ENCODE measurements around the gene ZSWIM3.
A peak's percentile ranks its signal among the peaks of the same experiment; 100 is the strongest.
"Not testable (repeated sequence)": the region's sequence is repeated elsewhere in the genome, so short reads cannot be mapped to it uniquely, and the experiment has no call there.

ZSWIM3 gene

GRCh38 chr20:45857114-45857881 is at the start of gene ZSWIM3, which contains the start of gene ACOT8:
Gene ZSWIM3 (plus strand): TSS chr20:45857614. CDS start chr20:45857826, 212 bp downstream.
Gene ACOT8 (minus strand): TSS chr20:45857392. CDS start chr20:45857315, 77 bp downstream.
- peak; percentile 92 for DNase-seq

- no peak for DNase-seq
Measured at GRCh38 chr20:45810191-45810970, 47.0 kb upstream of the ZSWIM3 start.

GRCh38 chr20:45812157-45813005 is 45.0 kb upstream of the ZSWIM3 start, which contains the start of gene UBE2C:
Gene UBE2C (plus strand): TSS chr20:45812644. CDS start chr20:45812696, 52 bp downstream.
- DNase-seq, result peak; percentile 94

- no peak for DNase-seq
Measured at GRCh38 chr20:45813006-45813340, 44.4 kb upstream of the ZSWIM3 start.

GRCh38 chr20:45813489-45813888 is 43.9 kb upstream of the ZSWIM3 start:
- no peak for DNase-seq

GRCh38 chr20:45814314-45814713 is 43.1 kb upstream of the ZSWIM3 start:
- DNase-seq, result no peak

GRCh38 chr20:45816951-45817350 is 40.5 kb upstream of the ZSWIM3 start:
- DNase-seq, result no peak

GRCh38 chr20:45817376-45818194 is 39.8 kb upstream of the ZSWIM3 start:
- DNase-seq, result no peak

- no peak for DNase-seq
Measured at GRCh38 chr20:45818239-45818638, 39.2 kb upstream of the ZSWIM3 start.

GRCh38 chr20:45819466-45819865 is 37.9 kb upstream of the ZSWIM3 start:
- DNase-seq, result no peak

GRCh38 chr20:45821947-45822346 is 35.5 kb upstream of the ZSWIM3 start:
- no peak for DNase-seq

- no peak for DNase-seq
Measured at GRCh38 chr20:45822857-45823256, 34.6 kb upstream of the ZSWIM3 start.

GRCh38 chr20:45823949-45824835 is 33.2 kb upstream of the ZSWIM3 start:
- no peak for DNase-seq

- no peak for DNase-seq
Measured at GRCh38 chr20:45826381-45827019, 30.9 kb upstream of the ZSWIM3 start.

- no peak for DNase-seq
Measured at GRCh38 chr20:45827030-45827652, 30.3 kb upstream of the ZSWIM3 start, which contains the start of gene TNNC2. Gene TNNC2 (minus strand): TSS chr20:45827312. CDS start chr20:45827248, 64 bp downstream.

GRCh38 chr20:45827712-45828111 is 29.7 kb upstream of the ZSWIM3 start:
- no peak for DNase-seq

GRCh38 chr20:45828589-45828988 is 28.8 kb upstream of the ZSWIM3 start:
- no peak for DNase-seq

- not testable (repeated sequence) for DNase-seq
Measured at GRCh38 chr20:45829673-45830106, 27.7 kb upstream of the ZSWIM3 start.

- no peak for DNase-seq
Measured at GRCh38 chr20:45832619-45833018, 24.8 kb upstream of the ZSWIM3 start.

All from NK-92 treated with Interleukin-12 subunit alpha and Interleukin-12 subunit beta, amount 100 ng/mL, for 24 hours (cell line).